Measurements from ENCODE around the gene AUTS2. TPM values are rescaled to one million over a fixed set of nuclear protein-coding genes. Genes with fewer than 3 reads are reported as not detected.

AUTS2 gene
- total RNA-seq, 1 donor from 2014 or later: 94.1 TPM

DNA sequence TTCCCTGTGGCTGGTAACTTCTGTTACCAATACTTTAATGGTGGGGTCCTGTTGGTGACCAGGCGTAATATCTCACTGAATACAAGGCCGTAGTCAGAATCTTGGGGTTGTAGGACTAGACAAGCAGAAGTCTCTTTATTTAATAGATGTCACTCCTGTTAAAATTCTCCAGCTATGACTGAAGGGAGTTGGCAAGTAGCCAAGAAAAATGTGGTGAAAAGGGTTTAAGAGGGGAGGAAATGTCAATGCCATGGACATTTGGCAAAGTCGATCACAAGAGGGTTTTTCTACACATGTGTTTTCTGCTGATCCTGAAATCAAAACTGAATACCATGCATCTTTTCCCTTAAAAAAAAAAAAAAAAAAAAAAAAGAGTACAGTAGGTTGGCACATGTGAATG lies 533.5 kb downstream of the AUTS2 start:
- TF ChIP-seq, protein P1, sequence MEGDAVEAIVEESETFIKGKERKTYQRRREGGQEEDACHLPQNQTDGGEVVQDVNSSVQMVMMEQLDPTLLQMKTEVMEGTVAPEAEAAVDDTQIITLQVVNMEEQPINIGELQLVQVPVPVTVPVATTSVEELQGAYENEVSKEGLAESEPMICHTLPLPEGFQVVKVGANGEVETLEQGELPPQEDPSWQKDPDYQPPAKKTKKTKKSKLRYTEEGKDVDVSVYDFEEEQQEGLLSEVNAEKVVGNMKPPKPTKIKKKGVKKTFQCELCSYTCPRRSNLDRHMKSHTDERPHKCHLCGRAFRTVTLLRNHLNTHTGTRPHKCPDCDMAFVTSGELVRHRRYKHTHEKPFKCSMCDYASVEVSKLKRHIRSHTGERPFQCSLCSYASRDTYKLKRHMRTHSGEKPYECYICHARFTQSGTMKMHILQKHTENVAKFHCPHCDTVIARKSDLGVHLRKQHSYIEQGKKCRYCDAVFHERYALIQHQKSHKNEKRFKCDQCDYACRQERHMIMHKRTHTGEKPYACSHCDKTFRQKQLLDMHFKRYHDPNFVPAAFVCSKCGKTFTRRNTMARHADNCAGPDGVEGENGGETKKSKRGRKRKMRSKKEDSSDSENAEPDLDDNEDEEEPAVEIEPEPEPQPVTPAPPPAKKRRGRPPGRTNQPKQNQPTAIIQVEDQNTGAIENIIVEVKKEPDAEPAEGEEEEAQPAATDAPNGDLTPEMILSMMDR (conservative IDR thresholded peaks at IDR 0.05): no peak
- H3K4me1 Mint-ChIP-seq (ENCODE audit: unreplicated experiment): peaks cover 36% of the 10 kb centered on the region
- no peak for DNase-seq (ENCODE audit: extremely low spot score, unreplicated experiment)
- H3K9me3 Mint-ChIP-seq: peaks cover 4% of the 10 kb centered on the region
- no peaks in the 10 kb centered on the region for H3K27me3 Mint-ChIP-seq
- peaks cover 17% of the 10 kb centered on the region for H3K36me3 Mint-ChIP-seq
- no peak overlapping the region for H3K4me3 Mint-ChIP-seq
- H3K27ac Mint-ChIP-seq: no peak overlapping the region

DNA sequence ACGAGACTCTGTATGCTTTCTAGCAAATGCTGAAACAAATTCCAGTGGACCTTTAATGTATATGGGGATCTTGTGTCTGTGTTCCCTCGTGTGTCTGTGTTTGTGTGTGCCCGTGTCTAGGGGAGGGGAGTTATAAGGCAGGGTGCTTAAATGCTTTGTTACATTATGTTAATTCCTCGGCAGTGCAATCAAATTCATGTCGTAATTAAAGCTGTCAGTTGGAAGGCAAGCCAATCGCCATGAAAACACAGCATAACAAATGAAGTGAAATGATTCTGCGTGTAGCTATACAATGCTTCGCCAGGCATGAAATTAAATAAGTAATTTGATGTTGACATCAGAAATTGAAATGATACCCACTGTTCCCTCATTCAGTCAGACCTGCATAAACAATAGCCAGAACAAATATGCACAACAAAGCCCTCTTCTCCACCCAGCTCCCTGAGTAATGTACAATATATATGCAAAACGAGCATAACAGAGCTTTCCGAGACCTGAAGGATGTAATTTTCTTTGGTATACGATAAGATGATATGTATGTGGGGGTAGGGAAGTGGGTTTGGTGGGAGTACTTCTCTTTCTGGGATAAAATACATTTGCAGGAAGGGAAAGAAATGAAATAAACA lies 534.1 kb downstream of the AUTS2 start:
- Mint-ChIP-seq H3K9me3 (peaks cover 2% of the 10 kb centered on the region), H3K27ac (peak overlapping the region; percentile 54), H3K4me1 (ENCODE audit: unreplicated experiment) (peaks cover 36% of the 10 kb centered on the region), H3K4me3 (no peak overlapping the region), H3K36me3 (peaks cover 15% of the 10 kb centered on the region), H3K27me3 (no peaks in the 10 kb centered on the region)
- TF ChIP-seq, protein P1 (conservative IDR thresholded peaks at IDR 0.05): no peak
- no peak for DNase-seq (ENCODE audit: extremely low spot score, unreplicated experiment)

DNA sequence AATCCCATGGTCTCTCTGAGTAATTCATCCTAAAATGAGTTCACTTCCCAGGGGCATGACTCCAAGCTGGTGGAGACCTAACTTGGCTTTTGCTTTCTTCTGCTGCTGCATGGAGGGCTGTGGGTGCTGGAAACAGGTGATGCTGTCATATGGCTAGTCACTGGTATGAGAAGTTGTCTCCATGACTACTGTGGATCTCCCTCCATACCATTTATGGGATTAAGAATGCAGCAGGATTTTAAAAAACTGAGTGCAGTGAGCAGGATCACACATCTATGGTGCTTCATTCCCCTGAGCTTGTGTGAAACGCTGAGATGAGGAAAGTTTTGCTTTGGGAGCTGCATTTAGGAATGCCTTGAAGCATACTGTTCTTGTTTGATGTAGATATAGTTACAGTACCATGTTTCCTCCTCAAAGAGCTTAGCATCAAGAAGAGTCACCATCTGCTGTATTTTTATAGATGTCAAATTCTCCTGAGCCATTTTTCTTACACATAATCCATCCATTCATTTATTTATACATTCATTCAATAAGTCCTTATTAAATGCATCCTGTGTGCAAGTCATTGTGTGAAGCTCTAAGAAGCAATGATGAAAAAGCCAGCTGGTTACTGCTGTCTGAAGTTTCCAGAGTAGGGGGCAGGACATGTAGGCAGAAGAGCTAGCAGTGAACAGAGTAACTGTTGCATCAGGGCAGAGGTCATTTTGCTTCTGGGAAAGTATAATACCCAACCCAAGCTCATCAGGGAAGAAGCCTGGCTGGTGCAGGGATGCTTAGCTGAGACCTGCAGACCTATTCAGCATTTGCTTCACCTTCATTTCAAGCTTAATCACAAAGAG lies 534.8 kb downstream of the AUTS2 start:
- H3K36me3 Mint-ChIP-seq: peaks cover 14% of the 10 kb centered on the region
- H3K27me3 Mint-ChIP-seq: no peaks in the 10 kb centered on the region
- TF ChIP-seq, protein P1 (conservative IDR thresholded peaks at IDR 0.05): no peak
- no peaks in the 10 kb centered on the region for H3K9me3 Mint-ChIP-seq
- no peak overlapping the region for H3K4me3 Mint-ChIP-seq
- peaks cover 36% of the 10 kb centered on the region for H3K4me1 Mint-ChIP-seq (ENCODE audit: unreplicated experiment)
- DNase-seq (ENCODE audit: extremely low spot score, unreplicated experiment): no peak
- no peak overlapping the region for H3K27ac Mint-ChIP-seq

DNA sequence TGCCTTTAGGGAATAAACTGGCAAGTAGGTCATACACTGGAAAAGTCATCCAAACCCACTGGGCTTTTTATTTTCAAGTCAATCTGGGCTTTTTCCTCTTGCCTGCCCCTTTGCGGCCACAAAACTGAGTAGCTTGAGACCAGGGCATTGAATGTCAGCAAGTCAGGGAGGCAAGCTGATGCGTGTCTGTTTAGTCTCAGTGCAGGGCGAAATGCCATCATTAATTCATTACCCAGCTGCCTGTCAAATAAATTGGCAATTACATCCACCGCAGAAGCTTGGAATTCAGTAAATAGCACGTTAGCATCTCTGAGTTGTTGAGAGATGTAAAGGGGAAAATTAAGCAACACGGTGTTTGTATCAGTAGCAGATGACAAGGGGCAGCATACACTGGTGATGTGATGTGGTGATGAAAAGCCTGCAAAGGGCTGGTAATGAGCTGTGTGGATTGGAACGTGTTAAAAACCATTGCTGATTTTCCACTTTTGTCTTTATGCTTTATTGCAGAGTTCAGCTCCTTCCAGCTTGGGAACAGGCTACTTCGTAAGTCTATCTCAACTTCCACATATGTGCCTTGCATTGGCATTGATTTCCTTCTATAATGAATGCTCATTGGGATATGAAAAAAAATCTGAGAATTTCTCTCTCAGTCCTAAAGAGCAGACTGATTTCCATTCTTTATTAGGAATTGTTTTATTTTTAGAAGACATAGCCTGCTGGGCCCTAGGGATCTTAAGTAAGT lies 535.9 kb downstream of the AUTS2 start:
- peaks cover 36% of the 10 kb centered on the region for H3K4me1 Mint-ChIP-seq (ENCODE audit: unreplicated experiment)
- no peaks in the 10 kb centered on the region for H3K27me3 Mint-ChIP-seq
- H3K36me3 Mint-ChIP-seq: peaks cover 21% of the 10 kb centered on the region
- DNase-seq (ENCODE audit: extremely low spot score, unreplicated experiment): no peak
- TF ChIP-seq, protein P1 (conservative IDR thresholded peaks at IDR 0.05): peak; percentile 12
- no peaks in the 10 kb centered on the region for H3K9me3 Mint-ChIP-seq
- H3K4me3 Mint-ChIP-seq: no peak overlapping the region
- H3K27ac Mint-ChIP-seq: no peak overlapping the region

DNA sequence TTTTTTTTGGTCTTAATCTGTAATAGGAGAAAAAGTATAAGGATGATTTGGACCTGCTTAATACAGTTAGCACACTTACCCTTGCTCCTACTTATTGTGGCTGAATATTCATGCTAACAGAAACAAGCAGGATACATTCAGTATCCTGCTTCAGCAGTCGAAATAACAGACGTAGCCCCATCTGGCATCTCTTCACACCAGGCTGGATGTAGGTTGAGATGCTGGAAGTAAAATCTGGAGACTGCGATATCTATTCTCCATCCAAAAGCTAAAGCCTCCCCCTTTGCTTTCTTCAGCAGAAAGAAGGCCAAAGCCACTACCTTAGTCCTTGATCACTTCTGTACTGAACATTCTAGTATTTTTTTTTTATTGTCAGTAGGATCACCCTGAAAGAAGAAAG lies 537.4 kb downstream of the AUTS2 start:
- Mint-ChIP-seq H3K27ac (no peak overlapping the region), H3K9me3 (no peaks in the 10 kb centered on the region), H3K36me3 (peaks cover 16% of the 10 kb centered on the region), H3K4me1 (ENCODE audit: unreplicated experiment) (peaks cover 36% of the 10 kb centered on the region), H3K27me3 (no peaks in the 10 kb centered on the region), H3K4me3 (no peak overlapping the region)
- TF ChIP-seq, protein P1 (conservative IDR thresholded peaks at IDR 0.05): no peak
- no peak for DNase-seq (ENCODE audit: extremely low spot score, unreplicated experiment)
